ENCODE results near the gene CRTC1. TPM values are rescaled to one million over a fixed set of nuclear protein-coding genes. Genes with fewer than 3 reads are reported as not detected.
"Not testable (repeated sequence)": the region's sequence is repeated elsewhere in the genome, so short reads cannot be mapped to it uniquely, and the experiment has no call there.

The CRTC1 gene
- total and polyA plus RNA-seq, 4 donors, result 1.5 to 3.5 (median 1.9) TPM

- no peak for DNase-seq (ENCODE audit: low spot score)
- WGBS, result 88% methylated on average over 7 of the region's 7 CpGs
- no peaks in the 10 kb centered on the region for H3K27me3 ChIP-seq (ENCODE audit: control insufficient read depth in 4 of 4, insufficient read depth in 4 of 4, low read length in 3 of 4)
- no peak overlapping the region for H3K4me3 ChIP-seq (ENCODE audit: low read depth in 1 of 3, low read length in 3 of 3)
- peaks cover 1 to 6% (median 3%) of the 10 kb centered on the region in 4 donors for H3K4me1 ChIP-seq (ENCODE audit: control insufficient read depth in 4 of 4, insufficient read depth in 4 of 4, low read length in 3 of 4)
- no peak overlapping the region for H3K9ac ChIP-seq (ENCODE audit: low read depth in 1 of 2, low read length in 2 of 2)
- no peak for TF ChIP-seq SP1 (IDR thresholded peaks at IDR 0.05)
- no peak overlapping the region for H3K27ac ChIP-seq (ENCODE audit: low read depth in 1 of 2, low read length in 2 of 2)
- no peaks in the 10 kb centered on the region for H3K9me3 ChIP-seq (ENCODE audit: control insufficient read depth in 4 of 4, low read length in 3 of 4)
- H3K36me3 ChIP-seq (ENCODE audit: control insufficient read depth in 4 of 4, insufficient read depth in 3 of 4, low read depth in 1 of 4, low read length in 3 of 4), result peaks cover 0 to 2% (median 0%) of the 10 kb centered on the region in 4 donors
Observed at GRCh38 chr19:18676692-18677091, 6.8 kb upstream of the CRTC1 start.

- no peak for DNase-seq (ENCODE audit: low spot score)
- WGBS, result 82% methylated on average over 13 of the region's 13 CpGs
- H3K4me1 ChIP-seq (ENCODE audit: control insufficient read depth in 4 of 4, insufficient read depth in 4 of 4, low read length in 3 of 4), result peaks cover 1 to 6% (median 3%) of the 10 kb centered on the region in 4 donors
- no peak overlapping the region for H3K27ac ChIP-seq (ENCODE audit: low read depth in 1 of 2, low read length in 2 of 2)
- H3K36me3 ChIP-seq (ENCODE audit: control insufficient read depth in 4 of 4, insufficient read depth in 3 of 4, low read depth in 1 of 4, low read length in 3 of 4), result no peaks in the 10 kb centered on the region
- no peak for TF ChIP-seq MAX (IDR thresholded peaks at IDR 0.05)
- TF ChIP-seq YY1 (IDR thresholded peaks at IDR 0.05), result no peak
- no peak for TF ChIP-seq ZBTB33 (IDR thresholded peaks at IDR 0.05)
- no peak for TF ChIP-seq JUND (IDR thresholded peaks at IDR 0.05)
- TF ChIP-seq RXRA (IDR thresholded peaks at IDR 0.05), result no peak
- no peak for TF ChIP-seq TAF1 (conservative IDR thresholded peaks at IDR 0.05)
- no peak for TF ChIP-seq HNF4A (conservative IDR thresholded peaks at IDR 0.05)
- TF ChIP-seq GABPA (IDR thresholded peaks at IDR 0.05 in 1 of 2, conservative IDR thresholded peaks at IDR 0.05 in 1 of 2), result no peak
- no peak for TF ChIP-seq RAD21 (IDR thresholded peaks at IDR 0.05)
- no peak for TF ChIP-seq HNF4G (IDR thresholded peaks at IDR 0.05)
- TF ChIP-seq NR2F2 (IDR thresholded peaks at IDR 0.05), result no peak
- TF ChIP-seq ATF3 (IDR thresholded peaks at IDR 0.05), result no peak
- TF ChIP-seq REST (IDR thresholded peaks at IDR 0.05), result no peak
- no peak for TF ChIP-seq FOXA2 (IDR thresholded peaks at IDR 0.05)
- TF ChIP-seq CTCF (IDR thresholded peaks at IDR 0.05; ENCODE audit: low read depth, low read length, missing input control), result no peak
- TF ChIP-seq FOXA1 (IDR thresholded peaks at IDR 0.05), result no peak
- no peaks in the 10 kb centered on the region for H3K9me3 ChIP-seq (ENCODE audit: control insufficient read depth in 4 of 4, low read length in 3 of 4)
- no peak overlapping the region for H3K4me3 ChIP-seq (ENCODE audit: low read depth in 1 of 3, low read length in 3 of 3)
- no peak overlapping the region for H3K9ac ChIP-seq (ENCODE audit: low read depth in 1 of 2, low read length in 2 of 2)
- H3K27me3 ChIP-seq (ENCODE audit: control insufficient read depth in 4 of 4, insufficient read depth in 4 of 4, low read length in 3 of 4), result no peaks in the 10 kb centered on the region
Observed at GRCh38 chr19:18677156-18677555, 6.3 kb upstream of the CRTC1 start.

- not testable (repeated sequence) for H3K36me3 ChIP-seq (ENCODE audit: control insufficient read depth in 4 of 4, insufficient read depth in 3 of 4, low read depth in 1 of 4, low read length in 3 of 4); DNase-seq (ENCODE audit: low spot score); H3K9me3 ChIP-seq (ENCODE audit: control insufficient read depth in 4 of 4, low read length in 3 of 4); H3K9ac ChIP-seq (ENCODE audit: low read depth in 1 of 2, low read length in 2 of 2); H3K4me3 ChIP-seq (ENCODE audit: low read depth in 1 of 3, low read length in 3 of 3); H3K27me3 ChIP-seq (ENCODE audit: control insufficient read depth in 4 of 4, insufficient read depth in 4 of 4, low read length in 3 of 4); H3K27ac ChIP-seq (ENCODE audit: low read depth in 1 of 2, low read length in 2 of 2)
- peaks cover 2 to 24% (median 15%) of the 10 kb centered on the region in 4 donors for H3K4me1 ChIP-seq (ENCODE audit: control insufficient read depth in 4 of 4, insufficient read depth in 4 of 4, low read length in 3 of 4)
- 94% methylated on average over 1 of the region's 1 CpG for WGBS
Observed at GRCh38 chr19:18680148-18680547, 3.3 kb upstream of the CRTC1 start.

All from liver (tissue), 9 donors.